VCaP (cell line): ENCODE data around the gene DOK4.

Experiments used
- H3K27ac ChIP-seq: fragments of 450-650 bp; 2 replicates; pipeline ENCODE4 v1.5.1; 2017
- CTCF ChIP-seq: fragments of 450-650 bp; conservative IDR thresholded peaks from 2 replicates; pipeline ENCODE4 v1.5.1; 2017; ENCODE audit warnings: mild to moderate bottlenecking, moderate library complexity

Gene DOK4

GRCh38 chr16:57518520-57518919, 32.2 kb upstream of the DOK4 start:
- H3K27ac ChIP-seq: no peak overlapping the region
- no peak for TF ChIP-seq CTCF

- no peak overlapping the region for H3K27ac ChIP-seq
- TF ChIP-seq CTCF: no peak
These were observed 31.4 kb upstream of the DOK4 start for GRCh38 chr16:57517397-57518367.

- H3K27ac ChIP-seq: no peak overlapping the region
- TF ChIP-seq CTCF: no peak
These were observed 30.5 kb upstream of the DOK4 start for GRCh38 chr16:57516773-57517172.

- no peak overlapping the region for H3K27ac ChIP-seq
- no peak for TF ChIP-seq CTCF
These were observed 30.0 kb upstream of the DOK4 start for GRCh38 chr16:57516176-57516725.

GRCh38 chr16:57514791-57515600, 28.7 kb upstream of the DOK4 start:
- no peak overlapping the region for H3K27ac ChIP-seq
- TF ChIP-seq CTCF: no peak

GRCh38 chr16:57514371-57514770, 28.1 kb upstream of the DOK4 start:
- no peak overlapping the region for H3K27ac ChIP-seq
- TF ChIP-seq CTCF: no peak
